Activated T-cell treated with anti-CD3 and anti-CD28 coated beads, Interleukin-2, amount 50 U/mL, for 1 hour (primary cell): ENCODE data around the gene FCHO2.
A peak's percentile ranks its signal among the peaks of the same experiment; 100 is the strongest.
"Not testable (repeated sequence)": the region's sequence is repeated elsewhere in the genome, so short reads cannot be mapped to it uniquely, and the experiment has no call there.

Experiments
- DNase-seq: peaks from one replicate; pipeline ENCODE4 v3.0.0-alpha.2; 2020

The FCHO2 gene, protein sequence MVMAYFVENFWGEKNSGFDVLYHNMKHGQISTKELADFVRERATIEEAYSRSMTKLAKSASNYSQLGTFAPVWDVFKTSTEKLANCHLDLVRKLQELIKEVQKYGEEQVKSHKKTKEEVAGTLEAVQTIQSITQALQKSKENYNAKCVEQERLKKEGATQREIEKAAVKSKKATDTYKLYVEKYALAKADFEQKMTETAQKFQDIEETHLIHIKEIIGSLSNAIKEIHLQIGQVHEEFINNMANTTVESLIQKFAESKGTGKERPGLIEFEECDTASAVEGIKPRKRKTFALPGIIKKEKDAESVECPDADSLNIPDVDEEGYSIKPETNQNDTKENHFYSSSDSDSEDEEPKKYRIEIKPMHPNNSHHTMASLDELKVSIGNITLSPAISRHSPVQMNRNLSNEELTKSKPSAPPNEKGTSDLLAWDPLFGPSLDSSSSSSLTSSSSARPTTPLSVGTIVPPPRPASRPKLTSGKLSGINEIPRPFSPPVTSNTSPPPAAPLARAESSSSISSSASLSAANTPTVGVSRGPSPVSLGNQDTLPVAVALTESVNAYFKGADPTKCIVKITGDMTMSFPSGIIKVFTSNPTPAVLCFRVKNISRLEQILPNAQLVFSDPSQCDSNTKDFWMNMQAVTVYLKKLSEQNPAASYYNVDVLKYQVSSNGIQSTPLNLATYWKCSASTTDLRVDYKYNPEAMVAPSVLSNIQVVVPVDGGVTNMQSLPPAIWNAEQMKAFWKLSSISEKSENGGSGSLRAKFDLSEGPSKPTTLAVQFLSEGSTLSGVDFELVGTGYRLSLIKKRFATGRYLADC

DNA sequence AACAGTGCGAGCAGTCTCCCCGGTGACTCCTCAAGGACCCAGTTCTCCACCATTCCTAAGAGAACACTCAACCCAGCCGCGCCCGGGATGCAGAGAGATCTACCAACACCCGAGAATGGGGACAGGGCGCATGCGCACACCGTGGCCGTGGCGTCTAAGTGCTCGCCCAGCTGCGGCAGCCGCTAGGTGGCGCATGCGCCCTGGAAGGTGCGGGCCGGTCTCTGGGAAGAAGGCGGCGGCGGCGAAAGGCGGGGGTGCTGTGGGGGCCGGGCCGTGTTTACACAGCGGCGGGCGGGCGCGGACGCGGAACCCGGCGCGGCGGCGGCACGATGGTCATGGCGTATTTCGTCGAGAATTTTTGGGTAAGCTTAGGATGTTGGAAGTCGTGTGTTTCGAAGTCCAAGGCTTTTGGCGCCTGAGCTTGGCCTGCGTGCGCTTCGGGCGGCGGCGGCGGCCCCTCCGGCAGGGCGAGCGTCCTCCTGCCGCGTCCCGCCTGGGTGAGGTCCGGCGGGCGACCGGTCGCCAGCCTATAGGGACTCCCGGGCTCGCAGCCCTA lies at the start of gene FCHO2:
FCHO2 (plus strand) TSS at position 274 of the 556 bp plus-strand sequence; CDS start at position 330, 56 bp downstream.
- DNase-seq: peak; percentile 96

DNA sequence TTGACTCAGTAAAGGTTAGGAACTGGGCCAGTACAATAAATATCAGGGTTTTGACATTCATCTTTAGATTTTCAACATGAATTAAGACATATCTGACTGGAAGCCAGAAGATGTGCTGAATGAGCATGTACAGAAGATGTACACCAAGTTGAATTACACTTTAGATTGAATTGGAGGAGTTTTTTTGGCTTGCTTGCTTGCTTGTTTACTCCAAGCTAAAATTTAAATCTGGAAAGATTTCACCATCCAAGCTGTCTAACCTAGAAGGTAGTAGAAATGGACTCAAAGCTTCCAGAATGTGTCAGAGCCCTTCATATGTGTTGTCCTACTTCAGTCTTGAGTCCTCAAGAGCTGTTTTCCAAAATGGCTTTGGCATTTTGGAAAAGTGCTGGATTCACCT lies 49.0 kb upstream of the FCHO2 start:
- DNase-seq: no peak

DNA sequence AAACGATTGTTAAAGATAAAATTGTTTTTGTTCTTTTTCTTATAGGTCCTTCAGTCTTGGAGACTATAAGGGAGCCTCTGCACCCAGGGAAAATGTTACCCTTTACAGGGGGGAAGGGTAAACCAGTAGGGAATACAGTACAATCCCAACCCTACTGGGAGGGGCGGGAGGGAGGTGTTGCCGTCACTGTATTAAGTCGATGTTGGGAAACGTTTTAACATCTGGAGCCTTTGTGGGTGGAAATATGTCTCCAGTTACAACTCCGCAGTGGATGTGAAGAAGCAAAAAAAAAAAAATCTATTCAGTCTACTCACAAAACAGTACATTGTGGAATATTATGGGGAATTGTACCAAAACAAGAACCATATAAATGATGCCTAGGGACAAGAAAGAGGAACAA lies 47.2 kb upstream of the FCHO2 start:
- no peak for DNase-seq

DNA sequence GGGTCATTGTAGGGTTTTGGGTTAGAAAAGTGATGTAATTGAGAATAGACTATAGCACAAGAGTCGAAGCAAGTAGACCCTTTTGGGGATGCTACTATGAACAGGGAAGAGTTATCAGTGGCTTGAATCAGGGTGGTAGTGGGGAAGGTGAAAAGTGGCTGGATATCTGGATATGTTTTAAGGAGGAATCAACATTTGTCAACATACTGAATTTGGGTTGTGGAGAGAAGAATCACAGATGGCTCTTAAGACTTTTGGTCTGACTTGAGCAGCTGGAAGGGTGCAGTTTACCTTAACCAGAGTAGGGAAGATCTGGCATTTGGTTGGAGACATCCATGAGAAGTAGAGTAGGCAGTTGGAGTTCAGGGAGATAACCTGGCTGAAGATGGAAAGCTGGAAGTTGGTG lies 38.5 kb upstream of the FCHO2 start:
- no peak for DNase-seq

DNA sequence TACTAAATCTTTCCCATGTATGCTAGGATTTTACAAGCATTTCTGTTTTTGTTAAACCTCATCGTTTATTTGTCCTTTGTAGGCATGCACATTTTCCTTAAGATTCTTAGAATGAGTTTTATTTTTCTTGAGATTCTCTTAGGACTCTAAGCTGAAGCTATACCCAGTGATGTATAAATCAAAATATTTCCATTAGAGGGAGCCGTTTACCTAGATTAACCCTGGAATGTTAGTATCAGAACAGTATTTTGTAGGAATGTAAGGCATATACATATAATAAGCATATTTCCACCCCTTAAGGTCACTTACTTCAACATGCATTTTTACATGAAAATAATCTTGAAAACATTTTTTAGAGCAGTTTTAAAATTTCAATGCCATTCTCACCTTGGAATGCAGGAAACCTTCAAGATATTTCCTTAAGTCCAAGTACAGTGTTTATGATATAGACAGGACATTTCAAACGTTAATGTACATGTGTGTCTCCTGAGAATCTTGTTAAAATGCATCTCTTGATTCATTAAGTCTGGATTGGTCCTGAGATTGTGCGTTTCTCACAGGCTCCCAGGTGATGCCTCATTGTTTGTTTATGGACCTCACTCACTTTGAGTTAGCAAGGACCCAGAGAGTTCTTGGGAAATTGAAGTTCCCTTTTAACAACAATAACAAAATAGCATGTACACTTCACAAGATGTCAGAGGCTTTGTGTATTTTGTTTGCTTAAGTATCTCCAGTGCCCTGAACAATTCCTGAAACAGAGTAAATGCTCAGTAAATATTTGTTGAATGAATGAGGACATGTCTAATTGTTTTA lies 34.9 kb upstream of the FCHO2 start:
- DNase-seq: no peak

DNA sequence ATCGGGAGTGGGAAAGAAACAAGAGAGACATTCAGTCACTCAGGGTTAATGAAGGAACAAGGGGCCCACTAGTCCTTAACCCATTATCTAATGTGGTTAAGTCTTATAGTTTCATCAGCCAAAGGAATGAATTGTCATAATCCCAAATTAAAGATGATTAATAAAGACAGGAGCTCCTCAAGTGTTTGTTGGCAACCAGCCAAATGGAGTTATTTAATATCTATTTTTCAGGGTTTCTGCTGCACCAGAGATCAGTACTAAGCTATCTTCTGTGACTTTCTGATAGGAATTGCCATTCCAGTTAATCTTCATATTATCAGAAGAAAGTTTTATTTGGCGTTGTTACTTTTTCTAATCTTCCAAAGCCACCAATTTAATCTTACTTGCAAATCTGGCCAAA lies 34.0 kb upstream of the FCHO2 start:
- DNase-seq: no peak

DNA sequence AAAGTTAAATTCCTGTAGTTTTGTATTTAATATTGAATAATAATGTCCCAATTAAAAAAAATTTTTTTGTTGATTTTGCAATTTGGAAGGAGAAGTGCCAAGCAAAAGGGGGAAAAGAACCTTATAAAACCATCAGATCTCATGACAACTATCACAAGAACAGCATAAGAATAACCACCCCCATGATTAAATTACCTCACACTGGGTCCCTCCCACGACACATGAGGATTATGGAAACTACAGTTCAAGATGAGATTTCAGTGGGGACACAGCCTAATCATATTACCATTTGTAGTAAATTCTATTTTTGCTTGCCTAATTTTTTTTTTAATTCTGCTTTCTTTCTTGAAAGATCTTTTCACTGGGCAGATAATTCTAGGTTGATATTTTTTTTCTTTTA lies 33.4 kb upstream of the FCHO2 start:
- no peak for DNase-seq

DNA sequence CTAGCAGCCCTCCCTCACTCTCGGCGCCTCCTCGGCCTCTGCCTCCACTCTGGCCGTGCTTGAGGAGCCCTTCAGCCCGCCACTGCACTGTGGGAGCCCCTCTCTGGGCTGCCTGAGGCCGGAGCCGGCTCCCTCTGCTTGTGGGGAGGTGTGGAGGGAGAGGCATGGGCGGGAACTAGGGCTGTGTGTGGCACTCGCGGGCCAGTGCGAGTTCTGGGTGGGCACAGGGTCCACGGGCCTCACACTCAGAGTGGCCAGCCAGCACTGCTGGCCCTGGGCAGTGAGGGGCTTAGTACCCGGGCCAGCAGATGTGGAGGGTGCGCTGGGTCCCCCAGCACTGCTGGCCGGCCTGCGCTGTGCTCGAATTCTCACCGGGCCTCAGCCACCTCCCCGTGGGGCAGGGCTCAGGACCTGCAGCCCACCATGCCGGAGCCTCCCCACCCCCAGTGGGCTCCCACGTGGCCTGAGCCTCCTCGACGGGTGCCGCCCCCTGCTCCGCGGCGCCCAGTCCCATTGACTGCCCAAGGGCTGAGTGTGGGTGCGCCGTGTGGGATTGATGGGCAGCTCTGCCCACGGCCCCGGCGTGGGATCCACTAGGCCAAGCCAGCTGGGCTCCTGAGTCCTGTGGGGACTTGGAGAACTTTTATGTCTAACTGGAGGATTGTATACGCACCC lies 30.4 kb upstream of the FCHO2 start:
- no peak for DNase-seq

DNA sequence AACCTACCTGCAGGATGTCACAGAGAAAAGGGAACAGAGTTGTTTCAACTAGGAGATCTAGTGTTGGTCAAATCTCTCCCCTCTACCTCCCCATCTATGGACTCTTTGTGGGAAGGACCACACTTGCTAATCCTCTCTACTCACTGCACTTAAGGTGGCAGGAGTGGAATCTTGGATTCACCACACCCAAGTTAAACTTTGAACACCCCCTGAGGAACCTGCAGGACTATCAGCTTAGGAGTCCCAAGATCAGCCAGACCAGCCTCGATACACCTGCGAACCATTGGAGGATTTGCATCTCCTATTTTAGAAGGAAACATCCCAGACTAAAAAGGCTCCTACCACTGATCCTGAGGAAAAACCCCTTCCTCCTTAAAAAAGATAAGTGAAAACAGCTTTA lies 23.2 kb upstream of the FCHO2 start:
- DNase-seq: not testable (repeated sequence)

DNA sequence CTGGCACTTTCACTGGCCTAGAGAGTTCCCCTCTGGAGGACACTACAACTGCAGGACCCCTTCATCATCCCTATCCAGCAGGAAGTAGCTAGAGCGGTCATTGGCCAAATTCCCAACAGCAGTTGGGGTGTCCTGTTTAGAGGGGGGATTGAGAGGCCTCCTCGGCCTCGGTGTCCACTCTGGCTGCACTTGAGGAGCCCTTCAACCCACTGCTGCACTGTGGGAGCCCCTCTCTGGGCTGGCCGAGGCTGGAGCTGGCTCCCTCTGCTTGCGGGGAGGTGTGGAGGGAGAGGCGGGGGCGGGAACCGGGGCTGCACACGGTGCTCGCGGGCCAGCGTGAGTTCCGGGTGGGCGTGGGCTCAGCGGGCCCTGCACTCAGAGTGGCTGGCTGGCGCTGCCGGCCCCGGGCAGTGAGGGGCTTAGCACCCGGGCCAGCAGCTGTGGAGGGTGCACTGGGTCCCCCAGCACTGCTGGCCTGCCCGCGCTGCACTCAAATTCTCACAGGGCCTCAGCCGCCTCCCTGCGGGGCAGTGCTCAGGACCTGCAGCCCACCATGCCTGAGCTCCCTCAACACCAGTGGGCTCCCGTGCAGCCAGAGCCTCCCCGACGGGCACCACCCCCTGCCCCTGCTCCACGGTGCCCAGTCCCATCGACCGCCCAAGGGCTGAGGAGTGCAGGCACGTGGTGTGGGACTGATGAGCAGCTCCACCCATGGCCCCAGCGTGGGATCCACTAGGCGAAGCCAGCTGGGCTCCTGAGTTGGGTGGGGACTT lies 20.7 kb upstream of the FCHO2 start:
- DNase-seq: not testable (repeated sequence)

DNA sequence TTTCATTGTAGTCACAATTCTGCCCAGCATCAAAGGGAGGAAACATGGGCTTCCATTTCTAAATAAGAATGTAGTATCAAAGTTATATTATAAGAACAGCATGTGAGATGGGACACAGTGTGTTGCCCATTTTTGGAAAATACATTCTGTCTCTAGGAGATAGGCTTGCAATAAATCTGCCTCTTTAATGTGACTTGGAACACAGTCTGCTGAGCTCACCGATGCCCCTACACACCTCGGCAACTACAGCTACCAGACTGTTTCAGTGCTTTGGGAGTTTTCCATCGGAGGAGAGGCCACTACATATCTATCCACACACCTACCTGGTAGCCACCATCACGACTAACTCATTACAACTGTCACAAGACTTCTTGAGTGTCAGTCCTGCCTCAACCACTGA lies 18.9 kb upstream of the FCHO2 start:
- DNase-seq: no peak

DNA sequence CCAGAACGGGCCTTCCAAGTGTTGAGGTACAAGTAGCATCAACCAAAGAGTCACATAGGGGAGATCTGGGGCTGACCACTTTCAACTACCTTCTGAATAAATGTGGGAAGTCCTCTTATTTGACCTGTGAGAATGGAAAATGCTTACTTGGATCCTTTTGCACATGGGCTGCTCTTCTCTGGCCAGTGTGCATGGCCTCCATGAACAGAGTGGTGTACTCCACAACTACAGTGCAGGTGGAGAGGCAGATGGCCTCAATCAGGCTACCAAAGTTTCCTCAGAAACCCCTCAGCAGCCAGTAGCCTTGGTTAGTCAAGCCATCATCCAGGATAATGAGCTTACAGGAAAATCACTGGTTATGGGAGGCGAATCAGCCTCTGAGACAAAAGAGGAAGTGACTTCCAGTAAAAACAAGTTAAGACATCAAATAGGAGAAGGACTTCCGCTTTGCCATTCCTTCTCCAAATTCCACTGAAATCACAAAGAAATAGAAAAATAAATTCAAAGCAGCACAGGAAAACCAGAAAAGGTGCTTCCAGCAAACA lies 18.3 kb upstream of the FCHO2 start:
- DNase-seq: no peak

DNA sequence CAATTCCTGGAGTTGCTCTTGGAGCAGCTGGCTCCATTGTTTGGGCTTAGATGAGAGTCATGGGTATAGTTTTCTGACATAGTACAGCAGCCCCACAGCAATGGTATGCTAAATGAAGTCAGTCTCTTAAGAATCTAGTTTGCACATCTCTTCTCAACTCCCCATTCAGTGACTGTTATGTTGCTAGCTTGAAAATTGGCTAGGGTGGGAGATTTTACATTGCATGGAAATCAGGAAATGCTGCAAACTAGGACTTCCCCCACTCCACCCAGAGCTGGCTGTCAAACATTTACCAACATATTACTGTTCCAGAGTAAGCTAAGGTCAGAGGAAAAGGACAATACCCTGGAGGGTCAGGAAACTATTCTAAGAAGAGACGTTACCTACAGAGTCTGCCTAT lies 17.6 kb upstream of the FCHO2 start:
- DNase-seq: no peak

DNA sequence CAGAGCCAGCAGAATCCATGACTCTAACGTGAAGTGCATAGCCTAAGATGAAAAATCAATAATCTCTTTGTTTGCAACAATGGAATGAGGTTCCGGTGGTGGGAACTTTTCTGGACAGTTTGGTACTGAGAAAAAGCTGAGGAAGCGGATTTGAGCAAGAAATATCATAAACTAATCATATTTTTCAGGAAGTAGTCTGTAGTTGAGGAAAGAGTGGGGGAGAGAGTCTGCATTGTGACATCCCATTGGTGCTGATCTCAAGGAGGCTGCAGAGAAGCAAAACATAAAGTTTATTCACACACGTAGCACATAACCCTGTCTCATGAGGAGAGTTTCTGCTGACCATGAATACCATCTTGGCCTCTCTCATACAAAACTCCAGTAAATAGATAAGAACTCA lies 15.8 kb upstream of the FCHO2 start:
- no peak for DNase-seq

DNA sequence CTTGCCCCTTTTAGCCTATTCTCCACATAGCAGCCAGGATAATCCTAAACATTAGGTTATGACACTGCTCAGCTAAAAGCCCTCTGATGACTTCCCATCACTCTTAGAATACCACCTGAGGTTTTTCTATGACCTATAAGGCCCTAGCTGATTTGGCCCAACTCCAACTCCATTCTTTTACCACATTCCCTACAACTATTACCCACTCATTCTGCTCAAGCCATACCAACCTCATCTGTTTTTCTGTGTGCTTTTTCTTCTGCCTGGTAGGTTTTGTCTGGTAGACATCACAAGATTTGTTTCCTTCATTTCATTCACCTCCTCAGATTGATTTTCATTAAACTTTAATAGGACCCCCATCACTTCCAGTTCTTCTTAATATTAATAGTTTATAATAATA lies 12.5 kb upstream of the FCHO2 start:
- no peak for DNase-seq

DNA sequence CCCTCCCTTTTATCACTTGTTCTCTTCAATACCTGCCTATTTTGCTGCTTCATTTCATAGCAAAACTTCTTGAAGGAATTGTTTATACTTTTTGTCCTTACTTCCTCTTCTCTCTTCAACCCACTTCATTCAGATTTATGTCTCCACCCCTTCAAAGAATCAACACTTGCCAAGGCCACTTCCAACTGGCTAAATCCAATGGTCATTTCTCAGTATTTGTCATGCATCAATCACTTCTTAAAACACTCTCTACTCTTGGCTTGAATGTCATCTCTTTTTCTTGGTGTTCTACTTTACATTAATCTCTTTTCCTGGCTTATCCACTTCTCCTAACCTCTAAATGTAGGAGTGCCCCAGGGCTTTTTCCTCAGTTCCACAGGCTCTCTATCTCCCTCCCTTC lies 8.3 kb upstream of the FCHO2 start:
- no peak for DNase-seq

DNA sequence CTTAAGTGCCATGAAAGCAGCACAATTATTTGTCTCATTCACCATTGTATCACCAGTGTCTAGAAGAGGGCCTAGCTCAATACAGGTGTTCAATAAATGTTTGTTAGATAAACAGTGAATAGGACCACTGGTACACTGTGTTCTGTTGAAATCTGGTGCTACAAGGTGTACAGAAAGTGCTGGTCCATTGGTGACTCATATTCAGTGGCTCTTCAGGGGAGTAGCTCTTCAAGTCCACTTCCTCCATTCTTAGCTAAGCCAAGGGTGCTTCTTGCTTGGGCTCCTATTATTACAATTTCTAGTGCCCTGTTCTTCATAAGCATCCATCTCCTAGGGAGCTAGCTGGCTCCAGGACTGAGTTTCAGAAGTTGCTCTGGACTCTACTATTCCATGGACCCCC lies 6.4 kb upstream of the FCHO2 start:
- no peak for DNase-seq

DNA sequence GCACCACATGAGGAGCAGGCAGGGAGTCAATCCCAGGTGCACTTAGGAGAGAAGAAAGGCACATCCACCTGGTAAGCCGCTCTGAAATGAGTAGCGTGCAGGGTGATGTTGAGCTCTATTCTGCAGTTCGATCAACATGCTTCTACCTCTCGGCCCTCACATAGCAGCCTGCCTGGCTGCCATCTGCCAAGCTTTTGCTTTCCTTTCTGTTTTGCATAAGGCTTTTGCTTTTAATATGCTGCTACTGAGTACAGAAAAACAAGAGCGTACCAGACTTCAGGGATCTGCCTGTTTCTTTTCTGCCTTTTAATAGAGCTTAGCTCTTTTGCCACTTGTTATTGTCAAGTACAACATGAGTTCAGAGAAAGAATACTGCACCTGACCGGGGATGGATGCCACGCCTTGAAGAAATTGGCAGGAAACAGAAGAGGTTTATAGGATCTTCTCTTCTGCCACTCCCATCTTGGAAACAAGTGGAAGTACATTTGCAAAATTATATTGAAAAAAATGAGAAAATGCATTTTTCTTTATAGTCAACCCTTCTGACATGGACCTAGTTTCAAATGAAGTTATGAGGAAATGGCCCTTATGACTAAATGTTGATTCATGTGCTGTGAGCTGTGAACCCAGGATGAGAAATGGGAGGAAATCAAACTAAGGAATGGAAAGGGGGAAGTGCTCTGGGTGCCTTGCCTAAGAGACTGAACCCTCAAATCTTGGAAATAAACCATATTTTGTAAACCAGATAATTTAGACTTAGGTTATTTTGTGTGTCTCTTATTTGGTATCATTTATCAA lies 4.0 kb upstream of the FCHO2 start:
- no peak for DNase-seq

DNA sequence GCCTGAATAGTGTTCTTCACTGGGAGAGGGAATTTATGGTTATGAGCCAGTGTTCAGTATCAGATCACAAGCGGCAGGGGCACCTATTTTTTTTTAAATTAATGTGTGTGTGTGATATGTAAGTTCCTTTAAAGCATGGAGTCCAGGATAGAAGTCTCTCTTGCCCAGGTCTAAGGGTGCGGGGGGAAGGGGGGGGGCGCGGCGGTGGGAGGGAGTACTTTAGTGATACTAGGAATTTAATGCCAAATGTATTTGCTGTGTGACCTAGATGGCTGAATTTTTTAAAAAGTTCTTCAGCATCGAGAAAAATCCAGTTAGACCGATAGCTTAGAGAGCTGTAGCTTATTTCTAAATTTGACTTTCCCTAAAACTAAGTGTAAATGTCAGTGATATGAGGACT lies 1.5 kb upstream of the FCHO2 start:
- DNase-seq: no peak

DNA sequence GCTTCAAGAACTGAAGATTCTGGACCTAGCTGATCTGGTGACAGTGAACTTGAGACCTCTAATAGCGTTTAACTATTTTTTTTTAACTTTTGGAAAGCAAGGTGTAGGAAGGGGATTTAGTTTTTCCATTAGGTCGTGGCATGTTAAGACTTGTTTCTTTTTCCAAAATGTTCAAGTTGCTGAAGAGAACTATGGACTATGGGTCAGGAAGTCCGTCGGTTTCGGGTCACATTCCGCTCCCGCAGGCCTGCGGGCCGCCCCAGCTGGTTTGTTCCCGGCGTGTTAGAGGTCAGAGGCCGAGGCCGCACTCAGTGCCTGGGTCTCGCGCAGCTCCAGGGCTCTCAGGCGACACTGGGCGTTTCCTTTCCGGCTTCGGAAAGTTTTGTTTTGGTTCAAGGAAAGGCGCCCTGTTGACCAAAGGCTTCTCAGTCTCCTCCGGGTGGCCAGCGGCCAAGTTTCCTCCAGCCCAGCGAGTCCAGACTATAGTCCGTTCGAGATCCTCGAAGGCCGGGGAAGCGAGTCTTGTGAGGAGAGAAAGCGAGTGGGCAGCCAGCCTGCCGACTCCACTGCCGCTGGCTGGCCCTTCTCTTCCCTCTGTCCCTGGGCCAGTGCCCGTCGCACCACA lies 586 bp upstream of the FCHO2 start:
- DNase-seq: no peak
